Endodermal cell (in vitro differentiated cells): ENCODE measurements around the gene SERPINA5. TPM values are rescaled to one million over a fixed set of nuclear protein-coding genes. Genes with fewer than 3 reads are reported as not detected.

ENCODE experiments used
- DNase-seq: peaks from one replicate; pipeline ENCODE4 v3.0.0-alpha.2; 2017
- H3K27ac ChIP-seq: 2 replicates; pipeline ENCODE4 v1.5.1; 2013; ENCODE audit warnings: mild to moderate bottlenecking, low read depth, low read length, moderate library complexity
- H3K27me3 ChIP-seq: 2 replicates; pipeline ENCODE4 v1.6.1; 2013; ENCODE audit warnings: mild to moderate bottlenecking, low read length, moderate library complexity; ENCODE audit not compliant: insufficient read depth, control insufficient read depth, poor library complexity, severe bottlenecking
- H3K36me3 ChIP-seq: 2 replicates; pipeline ENCODE4 v1.7.0; 2013; ENCODE audit warnings: mild to moderate bottlenecking, low read length, moderate library complexity; ENCODE audit not compliant: control insufficient read depth, insufficient read depth
- H3K4me1 ChIP-seq: one replicate; pipeline ENCODE4 v1.7.0; 2013; ENCODE audit warnings: low read length; ENCODE audit not compliant: control insufficient read depth, insufficient read depth
- H3K4me3 ChIP-seq: 2 replicates; pipeline ENCODE4 v1.5.1; 2013; ENCODE audit warnings: mild to moderate bottlenecking, low read length, moderate library complexity
- H3K9ac ChIP-seq: 2 replicates; pipeline ENCODE4 v1.6.1; 2013; ENCODE audit warnings: mild to moderate bottlenecking, low read length, moderate library complexity; ENCODE audit not compliant: poor library complexity, severe bottlenecking; ENCODE audit errors: extremely low read depth
- H3K9me3 ChIP-seq: 2 replicates; pipeline ENCODE4 v1.6.1; 2013; ENCODE audit warnings: mild to moderate bottlenecking, low read length, moderate library complexity; ENCODE audit not compliant: control insufficient read depth
- H3K27ac Mint-ChIP-seq: 2 replicates; pipeline ENCODE4 v1.8.0; 2020; ENCODE audit warnings: mixed read lengths
- H3K27me3 Mint-ChIP-seq: 2 replicates; pipeline ENCODE4 v1.8.0; 2021; ENCODE audit warnings: mild to moderate bottlenecking, mixed read lengths; ENCODE audit not compliant: insufficient read depth
- H3K36me3 Mint-ChIP-seq: 2 replicates; pipeline ENCODE4 v1.8.0; 2020; ENCODE audit warnings: low read depth, mixed read lengths
- H3K4me1 Mint-ChIP-seq: 2 replicates; pipeline ENCODE4 v1.8.0; 2020; ENCODE audit warnings: mixed read lengths
- H3K4me3 Mint-ChIP-seq: 2 replicates; pipeline ENCODE4 v1.8.0; 2020; ENCODE audit warnings: mild to moderate bottlenecking, moderate library complexity, mixed read lengths
- H3K9me3 Mint-ChIP-seq: 2 replicates; pipeline ENCODE4 v1.8.0; 2020; ENCODE audit warnings: mild to moderate bottlenecking, mixed read lengths
- WGBS, 2 experiments: methylation state at CpG; one replicate each; pipeline versions ENCODE4 v1.1.5 to v1.1.7; 2013; ENCODE audit warnings: missing lambda C conversion rate in 2 of 2, mixed read lengths in 1 of 2; ENCODE audit not compliant: insufficient coverage in 1 of 2, insufficient read length in 1 of 2; 5-methylcytosine and 5-hydroxymethylcytosine counted together
- total RNA-seq, 2 donors: library from RNA; stranded (reverse); fragmentation: NEBNext Ultra II Directional in 1 of 2; extraction: Animal tissue kit (Norgen Biotek cat#: 25700) in 1 of 2; gene quantifications; 2 replicates in 1 of 2; 3 replicates in 1 of 2; pipeline ENCODE4 v1.2.1, GENCODE V29; 2021
- TF ChIP-seq, protein P1 (sequence below): fragments of 200-600 bp; sonication (generic); conservative IDR thresholded peaks from 2 replicates; pipeline ENCODE4 v1.5.0; 2021; ENCODE audit warnings: antibody characterized with exemption, mild to moderate bottlenecking

The SERPINA5 gene
- total RNA-seq, 2 donors from 2014 or later = 1.5 to 2.8 TPM

DNA sequence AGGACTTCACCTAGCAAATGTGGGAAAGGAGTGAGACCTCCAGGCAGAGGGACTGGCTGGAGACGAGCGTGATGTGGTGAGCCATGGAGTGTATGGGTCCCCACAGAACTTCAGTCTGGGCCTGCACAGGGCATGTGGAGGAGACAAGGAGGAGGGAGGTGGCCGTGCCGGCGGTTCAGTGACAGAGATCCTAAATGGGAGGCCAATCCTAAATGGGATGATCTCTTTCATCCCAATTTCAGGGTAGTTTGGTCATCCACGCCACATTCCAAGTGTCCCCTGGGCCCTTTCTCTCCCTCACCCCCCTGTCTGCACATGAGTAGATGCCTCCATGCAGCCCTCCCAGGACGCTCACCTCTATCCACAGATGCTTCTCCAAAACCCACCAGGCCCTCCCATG is 13.2 kb downstream of the SERPINA5 start:
- DNase-seq = no peak
- no peak overlapping the region for H3K27ac ChIP-seq
- Mint-ChIP-seq H3K9me3 (no peaks in the 10 kb centered on the region), H3K27me3 (peaks cover 7% of the 10 kb centered on the region), H3K27ac (no peak overlapping the region), H3K4me3 (no peak overlapping the region), H3K4me1 (peaks cover 10% of the 10 kb centered on the region), H3K36me3 (no peaks in the 10 kb centered on the region)
- TF ChIP-seq, protein P1, sequence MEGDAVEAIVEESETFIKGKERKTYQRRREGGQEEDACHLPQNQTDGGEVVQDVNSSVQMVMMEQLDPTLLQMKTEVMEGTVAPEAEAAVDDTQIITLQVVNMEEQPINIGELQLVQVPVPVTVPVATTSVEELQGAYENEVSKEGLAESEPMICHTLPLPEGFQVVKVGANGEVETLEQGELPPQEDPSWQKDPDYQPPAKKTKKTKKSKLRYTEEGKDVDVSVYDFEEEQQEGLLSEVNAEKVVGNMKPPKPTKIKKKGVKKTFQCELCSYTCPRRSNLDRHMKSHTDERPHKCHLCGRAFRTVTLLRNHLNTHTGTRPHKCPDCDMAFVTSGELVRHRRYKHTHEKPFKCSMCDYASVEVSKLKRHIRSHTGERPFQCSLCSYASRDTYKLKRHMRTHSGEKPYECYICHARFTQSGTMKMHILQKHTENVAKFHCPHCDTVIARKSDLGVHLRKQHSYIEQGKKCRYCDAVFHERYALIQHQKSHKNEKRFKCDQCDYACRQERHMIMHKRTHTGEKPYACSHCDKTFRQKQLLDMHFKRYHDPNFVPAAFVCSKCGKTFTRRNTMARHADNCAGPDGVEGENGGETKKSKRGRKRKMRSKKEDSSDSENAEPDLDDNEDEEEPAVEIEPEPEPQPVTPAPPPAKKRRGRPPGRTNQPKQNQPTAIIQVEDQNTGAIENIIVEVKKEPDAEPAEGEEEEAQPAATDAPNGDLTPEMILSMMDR = no peak
- no peak overlapping the region for H3K9ac ChIP-seq
- no peaks in the 10 kb centered on the region for H3K27me3 ChIP-seq
- no peaks in the 10 kb centered on the region for H3K36me3 ChIP-seq
- peaks cover 7% of the 10 kb centered on the region for H3K4me1 ChIP-seq
- WGBS, 2 experiments = 83 to 100% methylated on average over 2 to 7 of the region's 7 CpGs
- H3K4me3 ChIP-seq = no peak overlapping the region
- no peaks in the 10 kb centered on the region for H3K9me3 ChIP-seq

DNA sequence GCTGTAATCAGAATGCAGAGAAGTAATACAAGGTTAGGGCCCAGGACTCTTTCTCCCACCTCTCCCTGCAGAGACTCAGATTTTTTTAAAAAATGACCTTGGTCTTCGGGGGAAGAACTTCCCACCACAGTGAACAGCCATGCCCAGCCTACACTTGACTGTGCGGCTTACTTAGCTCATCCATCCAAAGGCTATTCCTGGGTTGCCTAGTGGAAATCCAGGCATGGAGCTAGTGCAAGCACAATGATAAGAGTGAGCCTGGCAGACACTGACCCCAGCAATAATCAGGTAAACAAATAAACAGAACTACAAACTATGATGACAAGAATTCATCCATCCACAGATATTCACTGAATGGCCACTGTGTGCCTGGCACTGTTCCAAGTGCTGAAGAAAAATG is 14.7 kb downstream of the SERPINA5 start:
- Histone ChIP-seq H3K9ac (no peak overlapping the region), H3K36me3 (no peaks in the 10 kb centered on the region), H3K4me3 (no peak overlapping the region), H3K9me3 (no peaks in the 10 kb centered on the region), H3K27me3 (no peaks in the 10 kb centered on the region), H3K4me1 (peaks cover 12% of the 10 kb centered on the region), H3K27ac (no peak overlapping the region)
- H3K27me3 Mint-ChIP-seq = peaks cover 7% of the 10 kb centered on the region
- no peak overlapping the region for H3K4me3 Mint-ChIP-seq
- TF ChIP-seq, protein P1 = no peak
- no peaks in the 10 kb centered on the region for H3K9me3 Mint-ChIP-seq
- H3K4me1 Mint-ChIP-seq = peaks cover 18% of the 10 kb centered on the region
- DNase-seq = no peak
- no peak overlapping the region for H3K27ac Mint-ChIP-seq
- H3K36me3 Mint-ChIP-seq = no peaks in the 10 kb centered on the region
- WGBS, 2 experiments = 60 to 67% methylated on average over 2 of the region's 2 CpGs

DNA sequence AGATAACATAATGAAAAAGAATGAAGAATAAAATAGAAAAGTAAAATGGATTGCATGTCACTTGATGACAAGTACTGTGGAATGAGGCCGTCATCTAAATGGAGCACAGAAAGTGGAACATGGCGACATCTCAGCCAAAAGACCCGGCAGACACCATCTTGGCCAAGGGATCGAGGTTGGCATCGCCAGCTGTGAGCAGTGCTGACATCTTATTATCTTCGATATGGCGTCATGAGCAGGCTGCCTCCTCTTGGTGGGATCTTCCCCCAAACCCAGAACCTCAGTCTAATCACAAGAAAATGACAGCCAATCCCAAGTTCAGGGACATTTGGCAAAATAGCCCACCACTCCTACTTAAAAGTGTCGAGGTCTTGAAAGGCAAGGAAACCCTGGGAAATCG is 15.1 kb downstream of the SERPINA5 start:
- Histone ChIP-seq H3K36me3 (no peaks in the 10 kb centered on the region), H3K4me3 (no peak overlapping the region), H3K9ac (no peak overlapping the region), H3K27me3 (no peaks in the 10 kb centered on the region), H3K9me3 (no peaks in the 10 kb centered on the region), H3K27ac (no peak overlapping the region), H3K4me1 (peaks cover 12% of the 10 kb centered on the region)
- H3K27me3 Mint-ChIP-seq = peaks cover 9% of the 10 kb centered on the region
- H3K4me3 Mint-ChIP-seq = no peak overlapping the region
- DNase-seq = no peak
- no peaks in the 10 kb centered on the region for H3K36me3 Mint-ChIP-seq
- WGBS, 2 experiments = 87 to 89% methylated on average over 9 of the region's 9 CpGs
- H3K4me1 Mint-ChIP-seq = peaks cover 20% of the 10 kb centered on the region
- no peaks in the 10 kb centered on the region for H3K9me3 Mint-ChIP-seq
- TF ChIP-seq, protein P1 = no peak
- H3K27ac Mint-ChIP-seq = no peak overlapping the region
